Measurements from ENCODE around the gene NYAP2. TPM values are rescaled to one million over a fixed set of nuclear protein-coding genes. Genes with fewer than 3 reads are reported as not detected.

The NYAP2 gene
- total RNA-seq, 1 experiment from 2014 or later: not detected

GRCh38 chr2:225667445-225667844, 267.9 kb downstream of the NYAP2 start:
- TF ChIP-seq EZH2 (IDR thresholded peaks at IDR 0.05; ENCODE audit: borderline replicate concordance, low read depth, low read length, poor library complexity, severe bottlenecking) (no peak), CTCF (conservative IDR thresholded peaks at IDR 0.05; ENCODE audit: low read depth, low read length) (no peak)
- intact Hi-C loops (cut with micrococcal nuclease; ENCODE audit: unreplicated experiment): loop anchor here (5.0 to 10.0 kb wide), 2 partner anchors 220 to 1567 kb away; no protein-coding TSS in a partner anchor
- H3K4me1 ChIP-seq (ENCODE audit: insufficient read depth, low read length, poor library complexity, severe bottlenecking): peaks cover 45% of the 10 kb centered on the region
- CTCF ChIA-PET: interaction anchor here (1.5 kb wide), 1 partner anchor 1318 kb away, joined by 5 read pairs; no protein-coding TSS in a partner anchor
- peak; percentile 70 for DNase-seq (ENCODE audit: low spot score)
- POLR2A ChIA-PET (ENCODE audit: low non-redundant PET): no interaction called here
- H3K9me3 ChIP-seq (ENCODE audit: low read depth, low read length, poor library complexity, severe bottlenecking): no peaks in the 10 kb centered on the region
- no TSS peak for BruUV-seq (replicated peaks)
- peak overlapping the region; percentile 26 for H3K27ac ChIP-seq (ENCODE audit: low read depth, low read length, poor library complexity, severe bottlenecking)
- no peaks in the 10 kb centered on the region for H3K36me3 ChIP-seq (ENCODE audit: insufficient read depth, low read length, poor library complexity, severe bottlenecking)
- no peaks in the 10 kb centered on the region for H3K27me3 ChIP-seq (replicated peaks; ENCODE audit: insufficient read depth, low read depth, low read length, poor library complexity)
- no peak overlapping the region for H3K4me3 ChIP-seq (ENCODE audit: low read depth, low read length, poor library complexity, severe bottlenecking)

- ChIA-PET CTCF (interaction anchor here (0.7 to 0.8 kb wide), 2 partner anchors 1134 to 1316 kb away, joined by 3 to 4 read pairs; no protein-coding TSS in a partner anchor), POLR2A (ENCODE audit: low non-redundant PET) (no interaction called here)
- DNase-seq (ENCODE audit: low spot score): peak; percentile 91
- intact Hi-C loops (cut with micrococcal nuclease; ENCODE audit: unreplicated experiment): loop anchor here (1.0 to 10.0 kb wide), 3 partner anchors 219 to 1566 kb away; no protein-coding TSS in a partner anchor
- no TSS peak for BruUV-seq (replicated peaks)
- Histone ChIP-seq H3K27ac (ENCODE audit: low read depth, low read length, poor library complexity, severe bottlenecking) (peak overlapping the region; percentile 85), H3K9me3 (ENCODE audit: low read depth, low read length, poor library complexity, severe bottlenecking) (no peaks in the 10 kb centered on the region), H3K4me3 (ENCODE audit: low read depth, low read length, poor library complexity, severe bottlenecking) (no peak overlapping the region), H3K4me1 (ENCODE audit: insufficient read depth, low read length, poor library complexity, severe bottlenecking) (peaks cover 47% of the 10 kb centered on the region), H3K27me3 (replicated peaks; ENCODE audit: insufficient read depth, low read depth, low read length, poor library complexity) (no peaks in the 10 kb centered on the region), H3K36me3 (ENCODE audit: insufficient read depth, low read length, poor library complexity, severe bottlenecking) (no peaks in the 10 kb centered on the region)
- TF ChIP-seq CTCF (conservative IDR thresholded peaks at IDR 0.05; ENCODE audit: low read depth, low read length): peak; percentile 90
- TF ChIP-seq EZH2 (IDR thresholded peaks at IDR 0.05; ENCODE audit: borderline replicate concordance, low read depth, low read length, poor library complexity, severe bottlenecking): no peak
Observed at GRCh38 chr2:225668606-225669266, 269.2 kb downstream of the NYAP2 start.

GRCh38 chr2:225670111-225670974, 270.8 kb downstream of the NYAP2 start:
- no peaks in the 10 kb centered on the region for H3K27me3 ChIP-seq (replicated peaks; ENCODE audit: insufficient read depth, low read depth, low read length, poor library complexity)
- H3K4me1 ChIP-seq (ENCODE audit: insufficient read depth, low read length, poor library complexity, severe bottlenecking): peaks cover 49% of the 10 kb centered on the region
- H3K4me3 ChIP-seq (ENCODE audit: low read depth, low read length, poor library complexity, severe bottlenecking): no peak overlapping the region
- DNase-seq (ENCODE audit: low spot score): peak; percentile 86
- no TSS peak for BruUV-seq (replicated peaks)
- peak overlapping the region; percentile 85 for H3K27ac ChIP-seq (ENCODE audit: low read depth, low read length, poor library complexity, severe bottlenecking)
- intact Hi-C loops (cut with micrococcal nuclease; ENCODE audit: unreplicated experiment): loop anchor here (1.0 to 10.0 kb wide), 6 partner anchors 124 to 1315 kb away; no protein-coding TSS in a partner anchor
- POLR2A ChIA-PET (ENCODE audit: low non-redundant PET): no interaction called here
- no peaks in the 10 kb centered on the region for H3K36me3 ChIP-seq (ENCODE audit: insufficient read depth, low read length, poor library complexity, severe bottlenecking)
- TF ChIP-seq EZH2 (IDR thresholded peaks at IDR 0.05; ENCODE audit: borderline replicate concordance, low read depth, low read length, poor library complexity, severe bottlenecking): no peak
- TF ChIP-seq CTCF (conservative IDR thresholded peaks at IDR 0.05; ENCODE audit: low read depth, low read length): peak; percentile 68
- no peaks in the 10 kb centered on the region for H3K9me3 ChIP-seq (ENCODE audit: low read depth, low read length, poor library complexity, severe bottlenecking)
- CTCF ChIA-PET: interaction anchor here (0.5 to 1.1 kb wide), 2 partner anchors 125 to 1132 kb away, joined by 3 to 4 read pairs; no protein-coding TSS in a partner anchor

Measured in A673 (cell line).